ENCODE data around the gene SLC26A8. TPM values are rescaled to one million over a fixed set of nuclear protein-coding genes. Genes with fewer than 3 reads are reported as not detected.

SLC26A8 gene
- total RNA-seq, 1 donor from 2014 or later = not detected

DNA sequence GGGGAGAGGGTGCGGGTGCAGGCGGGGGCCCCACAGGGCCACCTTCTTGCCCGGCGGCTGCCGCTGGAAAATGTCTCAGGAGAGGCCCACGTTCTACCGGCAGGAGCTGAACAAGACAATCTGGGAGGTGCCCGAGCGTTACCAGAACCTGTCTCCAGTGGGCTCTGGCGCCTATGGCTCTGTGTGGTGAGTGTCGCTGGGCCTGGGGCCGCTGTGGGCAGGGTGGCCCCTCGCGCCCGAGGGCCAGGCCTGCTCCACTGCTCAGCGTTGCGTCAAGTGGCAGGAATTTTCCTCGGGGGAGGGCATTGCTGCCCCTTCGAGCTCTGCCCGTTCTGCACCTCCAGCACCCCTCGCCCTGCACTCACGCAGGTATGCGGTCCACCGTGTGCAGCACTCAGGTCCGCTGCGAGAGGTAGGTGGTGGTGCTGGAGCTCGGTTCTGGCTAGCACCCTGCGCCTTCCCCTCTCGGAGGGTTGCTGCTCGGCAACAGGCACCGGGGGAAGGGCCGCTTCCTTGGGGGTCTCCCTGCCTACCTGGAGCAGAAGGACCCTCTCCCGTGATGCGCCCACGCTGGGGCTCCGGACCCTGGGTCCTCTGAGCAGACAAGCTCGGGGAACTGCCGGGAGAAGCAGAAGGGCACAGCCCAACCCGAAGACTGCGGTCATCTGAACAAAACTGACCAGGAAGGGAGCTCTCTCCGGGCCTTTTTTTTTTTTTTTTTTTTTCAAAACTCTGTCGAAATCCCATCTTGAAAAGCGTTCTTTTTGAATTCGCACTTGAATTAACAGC, 3.8 kb upstream of the SLC26A8 start:
- peaks cover 4% of the 10 kb centered on the region for H3K4me1 ChIP-seq (ENCODE audit: insufficient read depth, low read length)
- peaks cover 34% of the 10 kb centered on the region for H3K4me1 Mint-ChIP-seq (ENCODE audit: low read depth, unreplicated experiment)
- H3K79me2 ChIP-seq (ENCODE audit: insufficient read depth, low read length) = peaks cover 57% of the 10 kb centered on the region

DNA sequence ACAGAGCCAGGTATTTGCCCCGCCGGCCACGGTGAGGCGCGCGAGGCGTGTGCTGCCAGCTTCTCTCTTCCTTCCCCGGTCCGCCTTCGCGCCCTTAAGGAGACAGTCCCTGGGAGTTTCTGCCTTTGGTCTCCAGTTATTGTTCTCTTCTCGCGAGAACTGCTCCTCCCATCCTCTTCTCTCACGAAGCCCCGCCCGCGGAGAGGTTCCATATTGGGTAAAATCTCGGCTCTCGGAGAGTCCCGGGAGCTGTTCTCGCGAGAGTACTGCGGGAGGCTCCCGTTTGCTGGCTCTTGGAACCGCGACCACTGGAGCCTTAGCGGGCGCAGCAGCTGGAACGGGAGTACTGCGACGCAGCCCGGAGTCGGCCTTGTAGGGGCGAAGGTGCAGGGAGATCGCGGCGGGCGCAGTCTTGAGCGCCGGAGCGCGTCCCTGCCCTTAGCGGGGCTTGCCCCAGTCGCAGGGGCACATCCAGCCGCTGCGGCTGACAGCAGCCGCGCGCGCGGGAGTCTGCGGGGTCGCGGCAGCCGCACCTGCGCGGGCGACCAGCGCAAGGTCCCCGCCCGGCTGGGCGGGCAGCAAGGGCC, 3.2 kb upstream of the SLC26A8 start, which contains the start of gene MAPK14:
MAPK14 (plus strand) TSS at position 308 of the 587 bp plus-strand sequence. CDS start 350 bp downstream, outside the sequence.
- H2AFZ ChIP-seq (ENCODE audit: low read depth, low read length) = peak within 1 kb of the TSS; percentile 91
- Mint-ChIP-seq H3K36me3 (ENCODE audit: low read depth, unreplicated experiment) (peaks cover 2% of the 10 kb centered on the region), H3K9me3 (ENCODE audit: unreplicated experiment) (peaks cover 4% of the 10 kb centered on the region), H3K27me3 (ENCODE audit: low read depth, unreplicated experiment) (peaks cover 11% of the 10 kb centered on the region), H3K4me1 (ENCODE audit: low read depth, unreplicated experiment) (peaks cover 34% of the 10 kb centered on the region), H3K4me3 (ENCODE audit: unreplicated experiment) (peak within 1 kb of the TSS; percentile 97), H3K27ac (ENCODE audit: unreplicated experiment) (peak within 1 kb of the TSS; percentile 84)
- H3K4me1 ChIP-seq (ENCODE audit: insufficient read depth, low read length) = peaks cover 4% of the 10 kb centered on the region
- H4K20me1 ChIP-seq (ENCODE audit: insufficient read depth, low read length) = peaks cover 32% of the 10 kb centered on the region
- H3K4me2 ChIP-seq (ENCODE audit: low read length) = peak within 1 kb of the TSS; percentile 95
- no peak for TF ChIP-seq EZH2 (IDR thresholded peaks at IDR 0.05; ENCODE audit: insufficient read depth, low read length)
- TF ChIP-seq, protein P1, sequence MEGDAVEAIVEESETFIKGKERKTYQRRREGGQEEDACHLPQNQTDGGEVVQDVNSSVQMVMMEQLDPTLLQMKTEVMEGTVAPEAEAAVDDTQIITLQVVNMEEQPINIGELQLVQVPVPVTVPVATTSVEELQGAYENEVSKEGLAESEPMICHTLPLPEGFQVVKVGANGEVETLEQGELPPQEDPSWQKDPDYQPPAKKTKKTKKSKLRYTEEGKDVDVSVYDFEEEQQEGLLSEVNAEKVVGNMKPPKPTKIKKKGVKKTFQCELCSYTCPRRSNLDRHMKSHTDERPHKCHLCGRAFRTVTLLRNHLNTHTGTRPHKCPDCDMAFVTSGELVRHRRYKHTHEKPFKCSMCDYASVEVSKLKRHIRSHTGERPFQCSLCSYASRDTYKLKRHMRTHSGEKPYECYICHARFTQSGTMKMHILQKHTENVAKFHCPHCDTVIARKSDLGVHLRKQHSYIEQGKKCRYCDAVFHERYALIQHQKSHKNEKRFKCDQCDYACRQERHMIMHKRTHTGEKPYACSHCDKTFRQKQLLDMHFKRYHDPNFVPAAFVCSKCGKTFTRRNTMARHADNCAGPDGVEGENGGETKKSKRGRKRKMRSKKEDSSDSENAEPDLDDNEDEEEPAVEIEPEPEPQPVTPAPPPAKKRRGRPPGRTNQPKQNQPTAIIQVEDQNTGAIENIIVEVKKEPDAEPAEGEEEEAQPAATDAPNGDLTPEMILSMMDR (IDR thresholded peaks at IDR 0.05; ENCODE audit: insufficient read depth, low read depth, low read length) = peak; percentile 69
- H3K4me3 ChIP-seq (ENCODE audit: insufficient read depth, low read depth, low read length) = peak within 1 kb of the TSS; percentile 85
- H3K27ac ChIP-seq (ENCODE audit: low read depth, low read length) = peak within 1 kb of the TSS; percentile 73
- H3K79me2 ChIP-seq (ENCODE audit: insufficient read depth, low read length) = peaks cover 50% of the 10 kb centered on the region
- H3K36me3 ChIP-seq (ENCODE audit: insufficient read depth, low read length) = no peaks in the 10 kb centered on the region
- no peaks in the 10 kb centered on the region for H3K27me3 ChIP-seq (ENCODE audit: insufficient read depth, low read length)
- H3K9ac ChIP-seq (ENCODE audit: low read length) = peak within 1 kb of the TSS; percentile 90
- FAIRE-seq (peak; percentile 39), DNase-seq (ENCODE audit: low read depth) (peak; percentile 97)
- H3K9me3 ChIP-seq (ENCODE audit: insufficient read depth, low read depth, low read length) = no peaks in the 10 kb centered on the region

More for the DNA sequence above, 3.8 kb upstream of the SLC26A8 start:
- H3K4me3 ChIP-seq (ENCODE audit: insufficient read depth, low read depth, low read length) = peak overlapping the region; percentile 85
- Mint-ChIP-seq H3K9me3 (ENCODE audit: unreplicated experiment) (peaks cover 4% of the 10 kb centered on the region), H3K27ac (ENCODE audit: unreplicated experiment) (peak overlapping the region; percentile 84), H3K4me3 (ENCODE audit: unreplicated experiment) (peak overlapping the region; percentile 97), H3K27me3 (ENCODE audit: low read depth, unreplicated experiment) (peaks cover 11% of the 10 kb centered on the region), H3K36me3 (ENCODE audit: low read depth, unreplicated experiment) (peaks cover 2% of the 10 kb centered on the region)
- no peaks in the 10 kb centered on the region for H3K27me3 ChIP-seq (ENCODE audit: insufficient read depth, low read length)
- DNase-seq (ENCODE audit: low read depth) = peak; percentile 6
- H3K9me3 ChIP-seq (ENCODE audit: insufficient read depth, low read depth, low read length) = no peaks in the 10 kb centered on the region
- TF ChIP-seq, protein P1 (IDR thresholded peaks at IDR 0.05; ENCODE audit: insufficient read depth, low read depth, low read length) = no peak
- no peak for TF ChIP-seq EZH2 (IDR thresholded peaks at IDR 0.05; ENCODE audit: insufficient read depth, low read length)
- no peak for FAIRE-seq
- no peaks in the 10 kb centered on the region for H3K36me3 ChIP-seq (ENCODE audit: insufficient read depth, low read length)
- H3K4me2 ChIP-seq (ENCODE audit: low read length) = peak overlapping the region; percentile 95
- peak overlapping the region; percentile 73 for H3K27ac ChIP-seq (ENCODE audit: low read depth, low read length)
- H2AFZ ChIP-seq (ENCODE audit: low read depth, low read length) = peak overlapping the region; percentile 91
- peaks cover 39% of the 10 kb centered on the region for H4K20me1 ChIP-seq (ENCODE audit: insufficient read depth, low read length)
- H3K9ac ChIP-seq (ENCODE audit: low read length) = peak overlapping the region; percentile 90
